AG04449 (cell line): ENCODE data around the gene FGD5.
A peak's percentile ranks its signal among the peaks of the same experiment; 100 is the strongest.

Experiments used
- CTCF ChIA-PET: fragments of 350-600 bp; formaldehyde crosslinking; extraction: SDS; loops from one replicate; lab custom pipeline; 2021; ENCODE audit warnings: antibody characterized with exemption; lab: Yijun Ruan, JAX
- POLR2A ChIA-PET: fragments of 400-600, 350-600 bp; formaldehyde crosslinking; extraction: SDS; loops from one replicate; lab custom pipeline; 2020; ENCODE audit warnings: antibody characterized with exemption, inconsistent platforms; lab: Yijun Ruan, JAX
- DNase-seq: peaks from one replicate; pipeline ENCODE4 v3.0.0-alpha.2; 2010; ENCODE audit warnings: low read depth, low spot score
- H3K4me3 ChIP-seq: 2 replicates; pipeline ENCODE4 v1.5.1; 2011; ENCODE audit warnings: low read depth, mild to moderate bottlenecking, control low read depth, low read length
- TF ChIP-seq, protein P1 (sequence below): IDR thresholded peaks from one replicate; pipeline ENCODE4 v1.5.1; 2011; ENCODE audit warnings: mild to moderate bottlenecking, moderate library complexity, low read length, control low read depth, inconsistent platforms; ENCODE audit not compliant: insufficient read depth; ENCODE audit errors: missing control alignments

FGD5 gene

DNA sequence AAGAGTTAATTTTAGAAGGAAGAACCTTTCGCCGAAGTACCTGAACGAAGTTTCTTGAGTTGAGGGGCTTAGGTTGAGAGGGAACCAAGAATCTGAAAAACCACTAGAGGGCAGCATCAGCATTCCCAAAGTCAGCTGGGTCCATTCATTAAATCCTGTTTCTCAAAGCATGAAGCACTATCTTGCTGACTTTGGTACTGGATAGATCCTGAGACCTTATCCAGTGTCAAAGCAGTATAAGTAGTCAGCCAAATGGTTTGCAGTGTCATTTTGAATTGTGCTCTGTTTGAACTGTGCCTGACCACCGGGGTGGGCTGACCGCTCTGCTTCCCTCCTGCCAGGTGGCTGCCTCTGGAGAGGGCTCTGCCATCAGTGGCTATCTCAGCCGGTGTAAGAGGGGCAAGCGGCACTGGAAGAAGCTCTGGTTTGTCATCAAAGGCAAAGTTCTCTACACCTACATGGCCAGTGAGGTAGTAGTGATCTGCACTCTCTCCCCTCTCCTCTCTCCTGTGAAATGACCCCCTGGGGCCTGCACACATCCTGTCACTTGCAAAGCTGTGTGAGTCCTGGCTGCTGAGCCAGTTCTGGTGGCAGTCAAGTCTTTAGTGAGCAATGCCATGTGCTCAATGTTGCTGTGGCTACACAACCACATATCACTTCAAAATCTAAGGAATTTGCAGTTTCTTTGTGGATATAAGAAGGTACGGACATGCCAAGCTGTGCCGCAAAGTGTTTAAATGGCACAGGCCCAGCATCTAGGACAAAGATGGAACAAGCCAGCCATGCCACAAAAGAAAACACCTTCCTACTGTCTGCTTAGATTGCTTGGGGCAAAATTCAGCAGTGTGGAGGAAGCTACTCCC is 107.2 kb downstream of the FGD5 start:
- ChIA-PET CTCF (interaction anchor here (0.7 to 12.1 kb wide), 37 partner anchors 9 to 1271 kb away, joined by 3 to 272 read pairs (median 5); partner anchors contain the start of genes C3orf20, CAPN7, CCDC174 and MRPS25), POLR2A (interaction anchor here (0.7 kb wide), 1 partner anchor 173 kb away, joined by 3 read pairs; the partner anchor contains the start of gene RBSN)
- DNase-seq, result no peak
- H3K4me3 ChIP-seq, result no peak overlapping the region
- TF ChIP-seq, protein P1, sequence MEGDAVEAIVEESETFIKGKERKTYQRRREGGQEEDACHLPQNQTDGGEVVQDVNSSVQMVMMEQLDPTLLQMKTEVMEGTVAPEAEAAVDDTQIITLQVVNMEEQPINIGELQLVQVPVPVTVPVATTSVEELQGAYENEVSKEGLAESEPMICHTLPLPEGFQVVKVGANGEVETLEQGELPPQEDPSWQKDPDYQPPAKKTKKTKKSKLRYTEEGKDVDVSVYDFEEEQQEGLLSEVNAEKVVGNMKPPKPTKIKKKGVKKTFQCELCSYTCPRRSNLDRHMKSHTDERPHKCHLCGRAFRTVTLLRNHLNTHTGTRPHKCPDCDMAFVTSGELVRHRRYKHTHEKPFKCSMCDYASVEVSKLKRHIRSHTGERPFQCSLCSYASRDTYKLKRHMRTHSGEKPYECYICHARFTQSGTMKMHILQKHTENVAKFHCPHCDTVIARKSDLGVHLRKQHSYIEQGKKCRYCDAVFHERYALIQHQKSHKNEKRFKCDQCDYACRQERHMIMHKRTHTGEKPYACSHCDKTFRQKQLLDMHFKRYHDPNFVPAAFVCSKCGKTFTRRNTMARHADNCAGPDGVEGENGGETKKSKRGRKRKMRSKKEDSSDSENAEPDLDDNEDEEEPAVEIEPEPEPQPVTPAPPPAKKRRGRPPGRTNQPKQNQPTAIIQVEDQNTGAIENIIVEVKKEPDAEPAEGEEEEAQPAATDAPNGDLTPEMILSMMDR, result peak; percentile 62

DNA sequence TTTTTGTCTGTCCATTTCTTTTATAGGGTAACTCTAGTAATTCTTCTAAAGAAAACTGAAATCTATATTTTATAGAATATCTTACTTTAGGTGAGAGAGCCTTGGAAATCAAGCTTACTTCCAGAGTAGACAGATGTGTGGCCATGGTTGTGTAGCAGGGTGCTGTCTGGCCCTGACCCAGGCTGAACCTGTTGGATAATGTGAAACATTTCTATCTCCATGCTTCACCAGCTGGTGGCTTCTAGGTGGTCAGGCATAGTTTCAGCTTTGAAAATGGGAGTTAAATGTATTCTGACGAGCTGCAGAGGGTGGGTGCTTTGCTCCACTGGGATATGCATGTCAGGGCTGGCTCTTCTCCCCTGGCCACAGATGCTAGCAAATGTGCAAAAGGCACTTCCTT is 107.8 kb downstream of the FGD5 start:
- TF ChIP-seq, protein P1, result no peak
- ChIA-PET POLR2A (no interaction called here), CTCF (interaction anchor here (0.8 to 12.1 kb wide), 39 partner anchors 8 to 1272 kb away, joined by 3 to 272 read pairs (median 5); partner anchors contain the start of genes C3orf20, CAPN7, CCDC174 and MRPS25)
- no peak for DNase-seq
- no peak overlapping the region for H3K4me3 ChIP-seq

DNA sequence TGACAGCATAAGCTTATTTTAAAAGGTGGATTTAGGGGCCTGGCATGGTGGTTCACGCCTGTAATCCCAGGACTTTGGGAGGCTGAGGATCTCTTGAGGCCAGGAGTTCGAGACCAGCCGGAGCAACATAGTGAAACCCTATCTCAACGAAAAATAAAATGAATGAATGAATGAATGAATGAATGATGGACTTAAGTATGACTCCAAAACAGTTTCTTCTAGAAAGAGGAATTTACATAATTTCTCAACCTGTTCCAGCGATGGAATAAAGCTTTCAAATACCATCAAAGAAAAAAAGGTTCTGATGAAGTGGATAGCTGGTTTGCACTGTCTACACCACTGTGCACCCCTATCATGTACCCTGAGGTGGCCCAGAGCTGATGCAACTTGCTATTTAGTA is 108.5 kb downstream of the FGD5 start:
- CTCF ChIA-PET, result interaction anchor here (0.7 to 12.1 kb wide), 29 partner anchors 9 to 1273 kb away, joined by 3 to 272 read pairs (median 7); partner anchors contain the start of genes C3orf20, CAPN7, MRPS25 and NR2C2
- POLR2A ChIA-PET, result no interaction called here
- no peak for DNase-seq
- TF ChIP-seq, protein P1, result no peak
- no peak overlapping the region for H3K4me3 ChIP-seq

DNA sequence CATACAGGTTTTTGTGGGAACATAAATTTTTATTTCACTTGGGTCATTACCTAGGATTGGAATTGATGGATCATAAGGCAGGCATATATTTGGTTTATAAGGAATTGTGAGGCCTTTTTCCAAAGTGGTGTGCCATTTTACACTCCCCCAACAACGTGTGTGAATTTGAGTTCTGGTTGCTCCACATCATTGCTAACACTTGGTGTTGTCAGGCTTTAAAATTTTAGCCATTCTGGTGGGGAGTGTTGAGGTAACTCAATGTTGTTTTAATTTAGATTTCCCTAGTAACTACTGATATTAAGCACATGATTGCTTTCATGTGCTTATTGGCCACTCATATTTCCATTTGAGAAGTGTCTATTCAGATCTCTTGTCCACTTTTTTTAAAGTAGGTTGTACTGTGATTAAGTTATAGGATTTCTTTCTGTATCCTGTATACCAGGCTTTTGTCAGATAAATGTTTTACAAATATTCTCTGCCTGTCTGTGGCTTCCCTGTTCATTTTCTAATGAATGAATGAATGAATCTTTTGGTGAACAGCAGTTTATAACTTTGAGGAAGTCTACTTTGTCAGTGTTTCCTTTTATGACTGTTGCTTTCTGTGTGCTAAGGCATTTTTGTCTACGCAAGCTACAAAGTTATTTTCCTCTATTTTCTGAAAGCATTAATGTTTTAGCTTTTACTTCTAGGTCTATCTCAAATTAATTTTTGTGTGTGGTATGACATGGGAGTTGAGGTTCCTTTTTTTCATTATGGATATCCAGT is 110.7 kb downstream of the FGD5 start:
- POLR2A ChIA-PET, result no interaction called here
- CTCF ChIA-PET, result interaction anchor here (0.9 to 2.5 kb wide), 3 partner anchors 8 to 278 kb away, joined by 3 to 12 read pairs (median 4); partner anchors contain the start of genes CAPN7 and CCDC174
- TF ChIP-seq, protein P1, result no peak
- no peak for DNase-seq
- H3K4me3 ChIP-seq, result no peak overlapping the region

DNA sequence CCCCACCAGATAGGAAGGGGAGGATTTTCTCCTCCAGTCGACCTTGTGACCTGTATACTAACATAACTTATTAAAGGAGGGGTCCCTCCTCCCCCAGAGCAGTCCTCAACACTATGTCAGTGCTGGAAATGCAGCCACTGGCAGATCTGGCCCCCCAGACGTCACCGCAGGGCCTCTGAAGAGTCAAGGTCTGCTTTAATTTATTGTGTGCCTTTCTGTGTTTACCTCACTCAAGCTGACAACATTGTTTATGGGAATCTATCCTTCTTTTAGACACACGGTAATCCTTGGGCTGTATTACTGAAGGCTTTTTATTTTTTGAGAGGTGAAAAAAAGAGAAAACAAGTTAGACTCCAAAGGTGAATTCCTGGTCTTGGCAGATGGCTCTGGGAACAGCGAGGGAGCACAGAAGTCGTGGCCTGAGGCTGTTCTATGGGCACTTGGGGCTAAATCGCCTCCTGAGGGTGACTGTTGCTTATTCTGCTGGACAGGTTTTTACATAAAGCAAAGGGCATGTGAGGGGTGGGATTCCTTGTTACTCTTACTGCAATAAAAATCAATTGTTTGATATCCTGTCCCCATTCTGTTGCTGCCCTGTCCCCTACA is 115.2 kb downstream of the FGD5 start:
- TF ChIP-seq, protein P1, result no peak
- no peak for DNase-seq
- CTCF ChIA-PET, result interaction anchor here (1.0 to 1.9 kb wide), 4 partner anchors 9 to 13 kb away, joined by 3 to 15 read pairs (median 6); no protein-coding TSS in a partner anchor
- no peak overlapping the region for H3K4me3 ChIP-seq
- POLR2A ChIA-PET, result no interaction called here
